UCSD-AML1 (cell line): Measurements from ENCODE around the gene GUK1.

Experiments used
- DNase-seq: peaks from one replicate; lab custom pipeline; 2025; ENCODE audit not compliant: unreplicated experiment; lab: John Stamatoyannopoulos, UW

Gene GUK1

DNA sequence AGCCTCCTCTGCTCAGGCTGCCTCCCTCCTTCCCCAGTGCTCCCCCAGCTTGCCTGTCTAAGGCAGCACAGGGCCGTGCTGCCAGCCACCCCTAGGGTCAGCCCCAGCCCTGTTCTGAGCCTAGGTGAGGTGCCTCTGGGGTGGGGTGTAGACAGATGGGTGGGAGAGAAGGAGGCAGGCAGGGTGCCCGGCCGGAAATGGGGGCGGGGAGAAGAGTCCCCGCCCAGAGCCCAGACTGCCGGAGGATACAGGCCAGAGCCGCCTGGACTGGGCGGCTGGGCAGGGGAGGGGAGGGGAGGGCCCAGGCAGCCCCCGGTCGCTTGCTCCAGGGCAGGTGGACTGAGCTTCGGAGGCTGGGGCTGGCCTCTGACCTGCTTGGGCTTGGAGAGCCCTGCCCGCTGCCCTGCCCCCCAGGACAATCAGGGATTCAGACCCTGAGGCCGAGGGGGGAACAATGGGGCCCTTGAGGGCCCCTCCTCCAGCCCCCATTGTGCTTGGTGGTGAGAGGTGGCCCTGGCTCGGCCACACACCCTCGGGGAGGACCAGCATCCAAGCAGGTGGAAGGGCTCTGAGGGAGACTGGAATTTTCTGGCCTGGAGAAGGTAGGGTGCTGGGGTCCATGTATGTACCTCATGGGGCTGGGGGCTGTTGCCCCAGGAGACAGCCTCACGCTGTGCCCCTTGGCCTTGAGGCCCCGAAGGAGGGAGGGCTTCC lies 9.5 kb downstream of the GUK1 start, which contains the start of gene GJC2:
GJC2 (plus strand) TSS at position 525 of the 714 bp plus-strand sequence. CDS start 7,829 bp downstream, outside the sequence.
- DNase-seq: no peak

- DNase-seq: no peak
Observed at GRCh38 chr1:228150120-228150460, 10.0 kb downstream of the GUK1 start.

DNA sequence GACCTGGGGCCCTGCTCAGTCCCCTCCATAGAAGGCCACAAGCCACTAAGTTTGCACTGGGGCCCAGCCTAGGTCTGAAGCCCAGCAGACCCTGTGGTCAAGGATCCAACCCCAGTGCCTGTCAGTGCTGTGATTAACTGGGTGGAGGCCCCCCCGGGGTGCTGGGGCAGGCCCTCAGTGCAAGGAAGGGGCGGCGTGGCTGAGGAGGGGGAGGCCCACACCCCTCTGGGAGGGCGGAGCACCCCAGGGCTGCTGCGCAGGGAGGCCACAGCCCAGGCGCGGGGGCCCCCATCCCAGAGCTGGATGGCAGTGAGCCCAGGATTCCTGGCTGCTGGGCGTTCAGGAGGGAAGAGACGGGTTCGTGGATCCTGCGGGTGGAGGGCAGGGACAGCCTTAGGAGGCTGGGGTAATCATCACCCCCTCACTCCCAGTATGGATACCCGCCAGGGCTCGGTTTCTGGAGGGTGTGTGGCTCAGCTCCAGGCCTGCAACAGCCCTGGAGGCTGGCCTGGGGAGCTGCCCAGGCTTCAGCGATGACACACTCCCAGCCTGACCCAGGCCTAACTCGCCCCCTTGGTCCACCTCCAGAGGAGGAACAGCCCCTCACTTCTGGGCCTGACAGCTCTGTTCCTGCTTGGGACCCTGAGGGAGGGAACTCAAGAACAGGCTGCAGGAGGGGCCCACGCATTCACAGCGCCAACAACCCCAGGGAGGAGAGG lies 10.5 kb downstream of the GUK1 start:
- no peak for DNase-seq

GRCh38 chr1:228151180-228151925 lies 11.3 kb downstream of the GUK1 start:
- DNase-seq: no peak

DNA sequence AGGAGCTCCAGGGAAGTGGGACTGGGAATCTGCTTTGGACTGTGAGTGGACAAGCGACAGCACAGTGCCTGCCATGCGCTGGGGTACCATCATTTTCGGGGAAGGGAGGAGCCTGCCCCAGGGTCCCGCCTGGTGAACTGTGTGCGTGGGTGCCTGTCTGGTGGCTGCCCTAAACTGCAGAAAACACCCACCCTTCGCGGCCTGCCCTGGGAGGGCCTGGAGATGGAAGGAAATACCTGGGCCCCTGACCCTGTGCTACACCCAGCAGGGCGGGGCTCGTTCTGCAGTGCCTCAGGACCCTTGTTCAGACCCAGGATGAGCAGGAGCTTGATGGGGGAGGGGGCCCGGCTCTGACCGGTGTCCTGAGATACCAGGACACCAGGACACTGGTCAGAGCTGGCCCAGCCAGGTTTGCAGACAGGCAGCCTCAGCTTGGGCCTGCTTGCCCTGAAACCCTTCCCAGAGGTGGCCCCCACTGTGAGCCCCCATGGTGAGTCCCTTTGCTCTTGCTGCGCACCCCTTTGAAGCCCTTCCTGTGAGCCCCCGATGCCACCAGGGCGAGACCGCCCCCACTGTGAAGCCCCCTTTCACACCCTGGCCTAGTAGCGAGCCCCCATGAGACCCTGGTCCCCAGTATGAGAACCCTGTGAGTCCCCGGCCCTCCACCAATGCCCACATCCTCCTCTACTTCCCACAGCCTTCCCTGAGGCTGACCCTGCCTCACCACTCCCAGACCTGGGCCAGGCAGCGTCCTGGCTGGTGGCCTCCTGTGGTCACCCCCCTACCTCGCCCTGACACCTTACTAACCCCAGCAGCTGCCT lies 12.2 kb downstream of the GUK1 start:
- DNase-seq: no peak

- DNase-seq: no peak
Observed at GRCh38 chr1:228152918-228153258, 12.8 kb downstream of the GUK1 start.

- DNase-seq: no peak
Observed at GRCh38 chr1:228154021-228154669, 14.1 kb downstream of the GUK1 start.

- DNase-seq: no peak
Observed at GRCh38 chr1:228154670-228155571, 14.8 kb downstream of the GUK1 start.

- no peak for DNase-seq
Observed at GRCh38 chr1:228155596-228156514, 15.8 kb downstream of the GUK1 start.

GRCh38 chr1:228156515-228156881 lies 16.4 kb downstream of the GUK1 start:
- DNase-seq: no peak

- no peak for DNase-seq
Observed at GRCh38 chr1:228156941-228157728, 17.1 kb downstream of the GUK1 start.

- no peak for DNase-seq
Observed at GRCh38 chr1:228157729-228158126, 17.6 kb downstream of the GUK1 start.

- no peak for DNase-seq
Observed at GRCh38 chr1:228158151-228159007, 18.3 kb downstream of the GUK1 start.

- DNase-seq: no peak
Observed at GRCh38 chr1:228159008-228159665, 19.1 kb downstream of the GUK1 start.

GRCh38 chr1:228160201-228160761 lies 20.2 kb downstream of the GUK1 start:
- DNase-seq: no peak

DNA sequence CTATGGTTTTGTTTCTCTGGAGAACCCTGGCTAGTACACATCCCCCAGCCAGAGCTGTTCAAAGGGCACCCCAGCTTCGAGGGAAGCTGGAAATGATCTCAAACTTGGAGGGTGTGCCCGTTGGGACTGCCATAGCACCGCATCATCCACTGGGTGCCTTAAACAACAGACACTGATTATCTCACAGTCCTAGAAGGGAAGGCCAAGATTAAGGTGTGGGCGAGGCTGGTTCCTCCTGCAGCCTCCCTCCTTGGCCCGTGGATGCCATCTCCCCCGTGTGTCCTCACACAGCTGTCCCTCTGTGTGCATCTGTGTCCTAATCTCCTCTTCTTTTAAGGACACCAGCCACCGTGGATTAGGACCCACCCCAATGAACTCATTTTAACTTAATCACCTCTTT lies 21.3 kb downstream of the GUK1 start:
- no peak for DNase-seq
